HG02870 (cell line): ENCODE results near the gene SCN1B.
"Not testable (repeated sequence)": the region's sequence is repeated elsewhere in the genome, so short reads cannot be mapped to it uniquely, and the experiment has no call there.

Source experiments
- ATAC-seq: cut with Tn5 transposase; IDR thresholded peaks from one replicate; pipeline ENCODE4 v1.9.1; 2021; ENCODE audit warnings: mild to moderate bottlenecking, moderate library complexity; ENCODE audit not compliant: unreplicated experiment

SCN1B gene

DNA sequence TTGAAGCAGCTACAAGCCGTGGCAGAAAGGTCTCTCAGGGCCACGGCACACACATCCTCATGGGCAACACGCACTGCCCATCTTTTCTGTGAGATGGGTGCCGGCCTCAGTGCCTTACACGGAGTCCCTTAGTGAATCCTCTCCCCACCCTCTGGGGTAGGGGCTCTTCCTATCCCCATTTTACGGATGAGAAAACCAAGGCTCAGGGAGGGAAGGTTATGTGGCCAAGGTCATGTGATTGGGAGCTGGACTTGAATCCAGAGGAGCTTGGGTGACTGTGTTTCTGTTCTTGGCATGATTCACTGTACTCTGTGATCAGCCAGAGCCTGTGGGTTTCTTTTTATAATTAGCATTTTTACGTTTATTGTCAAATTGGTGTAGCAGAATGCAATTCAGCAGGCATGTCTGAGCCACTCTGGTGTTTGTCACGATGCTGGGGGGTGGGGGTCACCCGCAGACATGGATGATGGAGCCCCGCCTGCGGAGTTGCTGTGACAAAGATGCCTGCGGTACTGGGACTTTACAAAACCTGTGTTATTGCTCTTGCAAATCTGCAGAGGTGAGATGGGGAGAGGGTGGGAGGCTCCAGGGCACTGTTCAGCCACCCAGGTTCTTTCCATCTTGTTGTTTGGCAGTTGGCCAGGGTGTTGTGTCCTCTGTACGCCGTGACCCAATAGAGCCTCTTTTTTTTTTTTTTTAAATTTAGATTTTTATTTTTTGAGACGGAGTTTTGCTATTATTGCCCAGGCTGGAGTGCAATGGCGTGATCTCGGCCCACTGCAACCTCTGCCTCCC, 4.5 kb downstream of the SCN1B start:
- no peak for ATAC-seq

DNA sequence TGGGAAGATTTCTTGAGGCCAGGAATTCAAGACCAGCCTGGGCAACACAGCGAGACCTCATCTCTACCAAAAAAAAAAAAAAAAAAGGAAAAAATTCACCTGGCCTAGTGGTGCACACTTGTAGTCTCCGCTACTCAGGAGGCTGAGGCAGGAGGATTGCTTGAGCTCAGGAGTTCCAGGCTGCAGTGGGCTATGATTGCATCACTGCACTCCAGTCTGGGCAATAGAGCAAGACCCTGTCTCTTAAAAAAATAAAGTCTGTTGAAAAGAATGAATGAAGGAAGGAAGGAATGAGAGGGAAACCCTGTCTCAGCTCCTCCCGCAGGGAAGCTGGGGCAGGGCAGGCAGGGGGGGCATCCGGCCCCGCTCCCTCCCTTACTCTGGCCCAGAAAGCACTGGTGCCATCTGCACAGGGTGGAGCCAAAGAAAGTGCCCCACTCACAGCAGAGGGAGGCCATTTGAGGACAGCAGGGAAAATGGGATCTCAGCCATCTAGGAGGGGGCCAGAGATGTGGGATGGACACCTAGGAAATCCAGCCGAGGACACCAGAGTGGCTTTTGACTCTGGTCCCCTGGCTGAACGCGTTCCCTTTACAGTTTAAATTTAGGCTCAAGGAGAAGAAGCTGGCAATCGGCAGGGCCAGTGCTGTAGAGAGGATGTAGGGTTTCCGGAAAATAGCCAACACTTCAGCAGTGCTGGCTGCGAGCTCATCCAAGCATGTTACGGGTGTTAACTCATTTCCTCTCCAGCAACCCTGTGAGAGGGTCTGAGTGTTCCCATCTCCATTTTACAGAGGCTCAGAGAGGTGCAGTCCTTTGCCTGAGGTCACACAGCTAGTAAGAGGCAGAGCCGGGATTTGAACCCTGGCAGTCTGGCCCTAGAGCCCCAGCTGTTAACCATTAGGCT, 7.7 kb downstream of the SCN1B start:
- ATAC-seq = no peak

DNA sequence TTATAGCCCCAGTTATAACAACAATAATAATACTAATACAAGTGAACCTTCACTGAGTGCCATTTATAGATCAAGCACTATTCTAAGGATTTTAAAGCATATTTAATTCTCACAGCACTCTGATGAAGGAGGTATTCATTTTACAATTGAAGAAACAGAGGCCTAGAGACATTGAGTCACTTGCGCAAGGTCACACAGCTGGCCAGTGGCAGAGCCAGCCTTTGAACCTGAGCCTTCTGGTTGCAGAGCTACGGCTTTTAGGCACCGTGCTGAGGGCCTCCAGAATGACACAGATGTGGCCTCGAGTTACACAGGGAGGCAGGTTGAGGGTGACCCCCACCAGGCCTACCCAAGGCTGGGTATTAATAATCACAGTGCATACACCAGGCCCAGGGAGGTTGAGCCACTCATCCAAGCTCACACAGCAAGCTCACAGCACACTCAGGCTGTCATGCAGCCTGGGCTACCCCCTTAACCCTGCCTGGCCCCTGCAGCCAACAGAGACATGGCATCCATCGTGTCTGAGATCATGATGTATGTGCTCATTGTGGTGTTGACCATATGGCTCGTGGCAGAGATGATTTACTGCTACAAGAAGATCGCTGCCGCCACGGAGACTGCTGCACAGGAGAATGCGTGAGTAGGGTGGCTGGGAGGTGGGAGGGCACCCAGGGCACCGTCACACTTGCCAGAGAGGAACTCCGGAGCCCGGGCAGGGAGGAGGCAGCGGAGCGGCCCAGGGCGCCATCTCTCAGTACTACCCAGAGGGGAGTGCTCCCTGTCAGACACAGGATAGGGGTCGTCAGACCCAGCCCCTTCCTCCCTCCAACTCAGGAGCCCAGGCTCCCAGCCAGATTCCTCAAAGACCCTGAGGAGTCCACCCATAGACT, 8.6 kb downstream of the SCN1B start:
- no peak for ATAC-seq

DNA sequence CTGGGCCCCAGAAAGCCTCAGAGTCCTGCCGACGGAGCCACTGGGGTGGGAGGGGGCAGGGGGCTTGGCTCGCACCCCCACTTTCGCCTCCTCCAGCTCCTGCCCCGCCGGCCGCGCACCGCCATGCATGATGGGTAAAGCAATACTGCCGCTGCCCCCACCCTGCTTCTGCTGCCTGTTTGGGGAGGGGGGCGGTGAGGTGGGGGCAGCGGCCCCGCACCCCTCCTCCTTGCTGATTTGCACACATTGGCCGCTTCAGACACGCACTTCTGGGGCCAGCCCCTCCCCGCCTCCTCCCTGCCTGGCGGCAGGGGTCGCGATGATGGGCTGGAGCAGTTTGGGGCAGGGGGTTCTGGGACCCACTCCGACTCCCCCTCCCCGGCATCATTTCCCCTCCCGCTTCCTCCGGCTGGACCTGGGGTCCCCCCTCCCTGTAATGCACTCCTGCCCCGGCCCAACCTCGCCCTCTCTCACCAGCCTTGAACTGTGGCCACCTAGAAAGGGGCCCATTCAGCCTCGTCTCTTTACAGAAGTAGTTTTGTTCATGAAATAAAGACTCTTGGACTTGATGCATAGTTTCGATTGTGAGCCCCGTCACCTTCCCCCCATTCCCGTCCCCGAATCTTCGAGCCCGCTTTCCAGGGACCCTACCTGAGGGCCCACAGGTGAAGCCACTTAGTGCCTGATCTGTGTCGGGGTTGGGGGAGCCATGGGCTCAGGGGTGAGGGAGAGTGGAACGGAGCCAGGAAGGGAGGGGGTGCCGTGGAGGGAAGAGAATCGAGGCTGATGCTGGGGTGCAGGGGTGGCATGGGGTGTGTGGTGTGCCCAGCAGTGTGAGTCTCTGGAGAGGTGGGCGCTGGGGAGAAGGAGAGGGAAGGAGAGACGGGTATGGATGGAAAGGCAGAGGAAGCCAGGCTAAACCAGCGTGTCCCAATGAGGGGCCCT, 9.9 kb downstream of the SCN1B start:
- no peak for ATAC-seq

DNA sequence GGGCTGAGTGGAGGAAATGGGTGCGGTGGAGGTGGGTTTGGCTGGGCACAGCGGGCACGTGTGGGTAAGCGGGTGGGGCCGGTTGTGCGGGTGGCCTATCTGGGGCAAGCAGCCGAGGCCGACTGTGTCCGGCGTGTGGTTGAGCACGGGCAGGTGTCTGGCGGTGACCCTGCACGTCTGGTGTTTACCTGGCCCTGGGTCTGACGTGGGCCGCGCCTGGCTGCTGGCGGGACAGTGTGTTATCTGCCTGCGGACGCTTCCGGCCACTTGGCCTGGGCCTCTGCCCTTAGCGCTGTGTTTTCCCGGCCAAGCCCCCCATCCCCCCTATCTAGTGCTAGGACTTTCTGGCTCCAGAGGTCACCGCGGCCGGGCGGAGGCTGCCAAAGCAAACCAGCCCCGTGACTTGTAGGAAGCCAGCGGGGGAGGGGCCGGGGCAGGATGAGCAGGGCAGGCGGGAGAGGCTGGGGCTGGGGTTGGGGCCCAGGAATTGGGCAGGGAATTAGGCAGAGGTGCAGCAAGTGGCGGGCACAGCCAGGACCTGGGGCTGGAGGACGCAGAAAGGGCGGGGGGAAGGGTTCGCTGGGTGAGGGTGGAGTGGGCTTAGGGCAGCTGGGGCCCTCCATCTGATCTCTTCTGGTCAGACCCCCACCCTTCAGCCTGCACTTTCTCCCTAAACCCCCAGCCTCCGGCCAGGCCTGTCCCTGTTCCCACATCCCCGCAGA, 10.7 kb downstream of the SCN1B start:
- no peak for ATAC-seq

DNA sequence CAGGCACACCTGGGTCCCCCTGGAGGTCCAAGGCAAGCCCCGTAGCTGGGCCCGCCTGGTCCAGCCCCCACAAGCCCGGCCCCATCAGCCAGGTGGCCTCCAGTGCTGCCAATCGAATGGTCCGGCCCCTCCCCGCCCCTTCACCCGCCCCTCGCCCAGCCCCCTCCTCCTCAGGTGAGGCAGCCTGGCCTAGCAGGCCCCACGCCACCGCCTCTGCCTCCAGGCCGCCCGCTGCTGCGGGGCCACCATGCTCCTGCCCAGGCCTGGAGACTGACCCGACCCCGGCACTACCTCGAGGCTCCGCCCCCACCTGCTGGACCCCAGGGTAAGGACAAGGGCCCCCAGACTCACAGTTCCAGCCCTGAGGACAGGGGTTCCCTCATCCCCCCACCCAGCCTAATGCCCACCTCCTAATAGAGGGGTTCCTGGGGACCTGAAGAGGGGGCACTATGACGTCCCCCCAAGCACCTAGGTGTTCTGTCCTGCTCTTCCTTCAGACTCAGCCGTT, 11.3 kb downstream of the SCN1B start, which contains the start of gene HPN:
Gene HPN, plus strand, starts transcription at position 174 of the 508 bp plus-strand sequence. CDS start 786 bp downstream, outside the sequence.
- no peak for ATAC-seq

DNA sequence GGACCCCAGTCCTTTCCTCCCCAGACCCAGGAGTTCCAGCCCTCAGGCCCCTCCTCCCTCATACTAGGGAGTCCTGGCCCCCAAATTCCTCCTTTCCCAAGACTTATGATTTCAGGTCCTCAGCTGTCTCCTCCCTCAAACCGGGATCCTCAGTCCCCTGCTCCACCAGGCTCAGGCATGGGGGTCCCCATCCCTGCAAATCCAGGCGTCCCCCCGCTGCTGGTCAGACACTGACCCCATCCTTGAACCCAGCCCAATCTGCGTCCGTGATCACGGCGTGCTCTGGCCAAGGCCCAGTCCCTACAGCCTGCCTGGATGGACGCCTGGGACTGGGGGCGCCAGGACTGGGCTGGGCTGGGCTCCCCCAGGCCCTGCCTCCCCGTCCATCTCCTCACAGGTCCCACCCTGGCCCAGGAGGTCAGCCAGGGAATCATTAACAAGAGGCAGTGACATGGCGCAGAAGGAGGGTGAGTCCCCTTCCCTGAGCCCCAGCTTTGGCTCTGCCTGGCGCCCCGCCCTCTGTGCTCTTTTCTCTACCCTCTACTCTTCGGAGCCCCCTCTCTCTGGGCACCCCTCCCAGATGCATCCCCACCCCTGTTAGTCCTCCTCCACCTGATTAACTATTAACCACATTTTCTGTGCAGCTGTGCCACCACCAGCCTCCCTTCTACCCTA, 11.9 kb downstream of the SCN1B start:
- no peak for ATAC-seq

DNA sequence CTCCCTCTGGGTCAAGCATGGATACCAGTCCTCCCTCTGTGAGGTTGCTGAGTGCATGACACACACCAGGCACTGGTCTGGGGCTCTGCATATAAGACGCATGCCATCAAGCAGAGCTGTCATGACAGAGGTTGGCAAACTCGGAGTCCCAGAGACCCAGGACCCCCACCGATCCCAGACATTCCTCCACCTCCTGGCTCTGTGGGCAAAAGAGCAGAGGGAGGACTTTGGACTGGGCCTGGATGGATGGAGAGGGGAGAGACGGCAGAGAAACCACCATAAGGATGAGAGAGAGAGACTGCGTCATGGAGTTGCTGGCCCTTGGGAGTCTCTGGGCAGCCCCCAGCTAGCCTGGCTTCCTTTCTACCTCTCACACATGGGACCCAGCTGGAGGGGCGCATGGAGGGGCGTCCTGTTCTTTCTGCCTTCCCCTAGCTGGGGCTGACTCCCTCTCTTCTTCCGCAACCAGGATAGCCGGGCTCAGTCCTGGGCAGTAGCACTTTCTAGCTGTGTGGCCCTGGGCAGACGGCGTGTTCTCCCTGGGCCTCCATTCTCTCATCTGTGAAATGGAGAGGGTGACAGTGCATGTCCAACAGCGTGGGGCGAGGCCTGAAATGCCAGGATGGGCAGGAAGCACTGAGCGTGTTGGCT, 12.8 kb downstream of the SCN1B start:
- ATAC-seq = no peak

DNA sequence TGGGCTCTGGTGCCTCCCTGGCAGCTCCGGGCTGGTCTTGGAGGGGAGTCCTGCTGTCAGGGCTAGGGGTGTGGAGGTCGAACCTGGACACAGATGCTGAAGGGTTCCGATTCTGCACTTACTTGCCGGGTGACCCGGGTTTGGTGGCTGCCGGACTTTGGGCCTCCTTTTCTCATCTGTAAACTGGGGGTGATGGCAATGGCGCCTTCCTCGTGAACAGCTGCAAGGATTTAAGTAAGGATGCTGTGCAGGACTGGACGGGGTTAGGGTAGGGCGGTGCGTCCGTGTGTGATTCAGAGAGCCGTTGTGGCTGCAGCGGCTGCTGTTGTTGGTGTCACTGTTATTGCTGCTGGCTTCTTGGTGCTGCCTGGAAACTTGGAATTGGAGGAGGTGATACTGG, 13.6 kb downstream of the SCN1B start:
- no peak for ATAC-seq

DNA sequence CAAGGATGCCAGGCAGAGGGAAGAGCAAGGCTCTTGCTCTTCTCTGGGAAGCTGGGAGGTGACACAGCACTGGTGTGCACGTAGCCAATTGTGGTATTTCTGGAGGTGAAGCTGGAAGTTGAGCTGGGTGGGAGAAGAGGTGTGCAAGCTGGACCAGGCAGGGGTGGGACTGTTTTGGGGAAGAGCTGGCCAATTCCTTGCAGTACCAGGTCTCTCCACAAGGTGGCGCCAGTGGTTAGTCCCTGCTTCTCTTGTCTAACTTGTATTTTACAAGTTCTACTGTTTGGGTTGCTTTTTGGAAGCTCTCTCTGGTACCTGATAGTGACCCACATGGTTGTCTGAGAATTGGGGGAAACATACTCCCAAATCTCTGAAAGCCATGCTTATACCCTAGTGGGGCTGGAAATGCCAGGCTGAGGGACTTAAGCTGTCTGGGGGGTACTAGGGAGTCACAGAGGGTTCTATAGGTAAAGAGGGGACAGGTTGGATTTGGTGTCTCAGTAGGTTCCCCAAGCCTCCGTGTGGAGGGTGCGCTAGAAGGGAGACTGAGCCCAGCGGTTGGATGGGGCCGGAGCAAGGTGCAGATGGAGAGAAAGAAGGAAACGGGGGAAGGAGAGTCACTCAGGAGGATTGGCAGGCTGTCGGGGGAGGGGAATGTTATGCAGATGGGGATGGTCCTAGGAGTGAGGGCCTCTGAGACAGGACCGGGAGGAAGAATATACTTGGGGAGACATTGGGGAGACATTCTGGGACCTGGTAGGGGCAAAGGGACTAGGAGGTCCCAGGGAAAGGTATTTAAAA, 14.2 kb downstream of the SCN1B start:
- no peak for ATAC-seq

DNA sequence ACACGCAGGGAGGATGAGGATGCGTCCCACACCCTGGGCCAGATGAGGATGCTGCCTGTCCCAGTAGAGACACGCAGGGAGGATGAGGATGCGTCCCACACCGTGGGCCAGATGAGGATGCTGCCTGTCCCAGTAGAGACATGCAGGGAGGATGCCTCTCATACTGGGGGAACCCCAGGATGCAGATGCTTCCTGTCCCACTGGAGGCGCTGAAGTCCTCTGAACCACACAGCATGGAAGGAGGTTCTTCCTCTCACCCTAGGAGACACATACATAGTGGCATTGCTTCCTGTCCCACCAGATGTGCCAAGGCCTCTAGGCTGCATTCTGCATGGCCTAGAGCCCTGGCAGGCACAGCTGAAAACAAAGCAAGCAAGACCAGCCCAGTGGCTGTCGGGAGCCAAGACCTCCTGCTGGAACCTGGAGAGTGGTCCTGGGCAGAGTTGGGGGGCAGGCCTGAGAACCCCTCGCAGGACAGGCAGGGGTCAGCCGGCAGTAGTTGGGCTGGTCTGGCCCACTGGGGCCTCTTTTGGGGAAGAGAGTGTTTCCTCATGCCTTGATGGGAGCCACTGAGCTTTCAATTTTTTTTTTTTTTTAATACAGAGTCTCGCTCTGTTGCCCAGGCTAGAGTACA, 15.5 kb downstream of the SCN1B start:
- ATAC-seq = no peak

DNA sequence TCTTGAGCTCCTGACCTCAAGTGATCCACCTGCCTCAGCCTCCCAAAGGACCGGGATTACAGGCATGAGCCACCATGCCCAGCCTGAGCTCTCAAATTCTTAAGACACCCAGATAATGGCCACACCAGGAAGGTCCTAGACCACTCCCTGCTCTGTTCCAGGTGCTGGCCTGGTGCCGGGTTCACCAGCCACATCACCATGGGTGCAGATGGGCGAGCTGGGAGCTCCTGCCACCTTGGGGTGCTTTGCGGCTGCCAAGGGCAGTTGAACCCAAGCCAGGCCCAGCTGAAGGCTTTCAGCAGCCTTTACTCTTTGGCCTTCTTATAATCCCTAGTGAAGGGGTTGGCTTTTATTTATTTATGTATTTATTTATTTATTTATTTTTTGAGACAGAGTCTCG, 16.2 kb downstream of the SCN1B start:
- no peak for ATAC-seq

DNA sequence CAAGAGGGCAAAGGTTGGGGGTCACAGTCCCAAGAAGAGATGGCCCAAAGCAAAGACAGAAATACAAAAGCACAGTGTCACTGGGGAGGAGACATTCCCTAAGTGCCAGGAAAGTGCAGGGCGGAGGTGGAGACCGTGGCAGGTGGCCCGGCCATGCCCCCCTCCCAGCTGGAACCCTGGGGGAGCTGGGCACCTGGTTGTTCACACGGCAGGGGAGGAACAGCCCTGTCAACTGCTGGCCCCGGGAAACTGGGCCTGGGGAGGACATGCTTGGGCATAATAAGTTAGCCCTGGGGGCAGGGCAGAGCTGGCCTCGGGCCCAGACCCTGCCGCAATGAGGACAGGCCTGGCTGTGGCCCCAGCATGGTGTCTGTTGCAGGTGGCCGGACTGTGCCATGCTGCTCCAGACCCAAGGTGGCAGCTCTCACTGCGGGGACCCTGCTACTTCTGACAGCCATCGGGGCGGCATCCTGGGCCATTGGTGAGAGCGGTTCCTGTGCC, 18.7 kb downstream of the SCN1B start:
- no peak for ATAC-seq

DNA sequence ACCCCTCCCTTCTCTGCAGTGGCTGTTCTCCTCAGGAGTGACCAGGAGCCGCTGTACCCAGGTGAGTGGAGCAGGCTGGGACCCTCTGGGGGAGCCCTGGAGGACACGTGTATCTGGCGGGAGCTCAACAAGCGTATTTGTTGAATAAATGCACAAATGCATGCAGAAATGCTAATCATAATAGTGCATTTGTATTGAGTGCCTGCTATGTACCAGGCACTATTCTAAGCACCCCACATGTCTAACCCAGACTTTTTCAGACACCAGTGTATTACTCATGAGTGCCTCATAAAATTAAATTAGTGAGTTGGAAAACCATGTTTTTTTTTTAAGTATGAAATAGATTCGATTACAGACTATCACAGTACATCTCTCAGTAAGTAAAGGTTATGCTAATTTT, 19.2 kb downstream of the SCN1B start:
- ATAC-seq = no peak

DNA sequence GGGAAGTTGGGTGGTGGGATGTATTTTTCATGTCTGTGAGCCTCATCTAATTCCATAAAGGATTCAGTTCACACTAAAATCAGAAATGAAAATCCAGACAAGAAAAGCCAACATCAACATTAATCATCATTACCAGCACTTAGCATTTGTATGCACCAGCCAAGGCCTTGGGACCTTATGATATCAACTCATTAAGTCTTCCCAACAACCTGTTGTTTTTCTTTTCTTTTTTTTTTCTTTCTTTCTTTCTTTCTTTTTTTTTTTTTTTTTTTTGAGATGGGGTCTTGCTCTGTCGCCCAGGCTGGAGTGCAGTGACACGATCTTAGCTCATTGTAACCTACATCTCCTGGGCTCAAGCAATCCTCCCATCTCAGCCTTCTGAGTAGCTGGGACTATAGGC, 20.4 kb downstream of the SCN1B start:
- not testable (repeated sequence) for ATAC-seq

DNA sequence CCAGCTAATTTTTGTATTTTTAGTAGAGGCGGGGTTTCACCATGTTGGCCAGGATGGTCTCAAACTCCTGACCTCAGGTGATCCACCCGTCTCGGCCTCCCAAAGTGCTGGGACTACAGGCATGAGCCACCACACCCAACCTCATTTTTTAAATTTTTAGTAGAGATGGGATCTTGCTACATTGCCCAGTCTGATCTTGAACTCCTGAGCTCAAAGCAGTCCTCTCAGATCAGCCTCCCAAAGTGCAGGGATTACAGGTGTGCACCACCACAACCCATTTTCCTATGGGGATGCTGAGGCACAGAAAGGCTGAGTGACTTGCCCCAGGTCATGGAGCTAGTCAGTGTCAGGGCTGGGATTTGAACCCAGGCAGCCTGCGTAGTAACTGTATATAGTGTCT, 21.0 kb downstream of the SCN1B start:
- ATAC-seq = not testable (repeated sequence)
